ENCODE data around the gene LRCH1. TPM values are rescaled to one million over a fixed set of nuclear protein-coding genes. Genes with fewer than 3 reads are reported as not detected.

Gene LRCH1
- polyA plus RNA-seq, 1 of the 3 experiments (the other 2 are of a cell fraction): 5.5 TPM

DNA sequence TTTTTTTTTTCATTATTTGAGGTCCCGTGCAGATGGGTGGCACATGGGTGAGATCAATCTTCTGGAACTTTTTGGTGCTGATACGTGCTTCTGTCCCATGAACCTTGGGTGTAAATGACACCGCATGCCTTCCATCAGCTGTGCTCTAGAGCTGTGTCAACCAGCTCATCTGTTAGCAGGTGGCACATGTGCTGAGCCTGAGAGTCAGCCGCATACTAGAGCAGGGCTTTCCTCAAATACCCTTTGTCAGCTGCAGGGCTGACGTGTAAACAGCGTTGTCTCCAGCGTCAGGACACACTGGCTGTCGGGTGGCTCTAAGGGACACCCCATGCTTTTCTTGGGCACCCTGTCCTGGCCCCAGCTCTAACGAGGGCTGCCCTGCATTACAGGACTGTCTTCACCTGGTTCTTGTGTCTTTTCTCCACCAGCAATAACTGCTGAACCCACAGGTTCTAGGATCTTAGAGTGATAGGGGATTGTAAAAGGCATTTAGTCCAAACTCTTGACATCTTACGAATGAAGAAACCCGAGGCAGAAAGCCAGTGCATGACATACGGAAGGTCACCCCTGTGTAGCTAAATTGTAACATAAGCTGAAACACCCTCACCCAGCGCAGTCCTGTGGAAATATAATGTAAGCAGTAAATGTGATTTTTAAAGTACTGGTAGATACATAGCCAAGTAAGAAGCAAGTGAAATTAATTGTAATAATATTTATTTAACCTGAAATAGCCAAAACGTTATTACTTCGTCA, 119.5 kb downstream of the LRCH1 start (continued):
- TF ChIP-seq, protein P1, sequence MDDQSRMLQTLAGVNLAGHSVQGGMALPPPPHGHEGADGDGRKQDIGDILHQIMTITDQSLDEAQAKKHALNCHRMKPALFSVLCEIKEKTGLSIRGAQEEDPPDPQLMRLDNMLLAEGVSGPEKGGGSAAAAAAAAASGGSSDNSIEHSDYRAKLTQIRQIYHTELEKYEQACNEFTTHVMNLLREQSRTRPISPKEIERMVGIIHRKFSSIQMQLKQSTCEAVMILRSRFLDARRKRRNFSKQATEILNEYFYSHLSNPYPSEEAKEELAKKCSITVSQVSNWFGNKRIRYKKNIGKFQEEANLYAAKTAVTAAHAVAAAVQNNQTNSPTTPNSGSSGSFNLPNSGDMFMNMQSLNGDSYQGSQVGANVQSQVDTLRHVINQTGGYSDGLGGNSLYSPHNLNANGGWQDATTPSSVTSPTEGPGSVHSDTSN (IDR thresholded peaks at IDR 0.05): no peak
- no peak for TF ChIP-seq TEAD4 (IDR thresholded peaks at IDR 0.05; ENCODE audit: borderline replicate concordance, insufficient read depth)

DNA sequence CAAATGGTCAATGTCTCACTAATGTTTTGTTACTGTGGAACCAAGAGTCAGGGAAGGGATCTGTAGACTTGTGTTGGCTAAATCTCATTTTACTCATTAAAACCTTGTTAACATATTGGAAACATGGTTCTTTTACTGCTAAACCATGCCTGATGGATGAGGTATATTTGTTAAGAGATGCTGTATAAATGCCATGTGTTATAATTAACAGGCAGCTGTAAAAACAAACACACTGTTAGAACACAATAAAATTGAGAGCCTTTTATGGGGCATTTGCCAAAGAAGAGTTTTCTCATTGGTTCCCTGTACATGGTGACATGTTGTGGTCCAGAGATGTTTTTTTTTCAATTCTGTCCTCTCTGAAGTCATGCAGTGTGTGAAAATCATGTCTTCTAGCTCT, 122.0 kb downstream of the LRCH1 start:
- H3K79me2 ChIP-seq (ENCODE audit: insufficient read depth): peaks cover 58% of the 10 kb centered on the region
- DNase-seq: no peak
- H3F3A ChIP-seq (replicated peaks; ENCODE audit: insufficient read depth): peaks cover 5% of the 10 kb centered on the region
- no peak overlapping the region for H3K4me2 ChIP-seq
- TF ChIP-seq, protein P2, sequence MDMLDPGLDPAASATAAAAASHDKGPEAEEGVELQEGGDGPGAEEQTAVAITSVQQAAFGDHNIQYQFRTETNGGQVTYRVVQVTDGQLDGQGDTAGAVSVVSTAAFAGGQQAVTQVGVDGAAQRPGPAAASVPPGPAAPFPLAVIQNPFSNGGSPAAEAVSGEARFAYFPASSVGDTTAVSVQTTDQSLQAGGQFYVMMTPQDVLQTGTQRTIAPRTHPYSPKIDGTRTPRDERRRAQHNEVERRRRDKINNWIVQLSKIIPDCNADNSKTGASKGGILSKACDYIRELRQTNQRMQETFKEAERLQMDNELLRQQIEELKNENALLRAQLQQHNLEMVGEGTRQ (IDR thresholded peaks at IDR 0.05; ENCODE audit: borderline replicate concordance, low read depth, low read length): no peak
- TF ChIP-seq NRF1 (IDR thresholded peaks at IDR 0.05; ENCODE audit: low read depth, low read length) (no peak), YY1 (IDR thresholded peaks at IDR 0.05; ENCODE audit: low read depth) (no peak), EZH2phosphoT487 (IDR thresholded peaks at IDR 0.05; ENCODE audit: borderline replicate concordance, low read depth) (no peak), FOXJ3 (CRISPR knock-in tag; IDR thresholded peaks at IDR 0.05) (no peak), GABPA (IDR thresholded peaks at IDR 0.05; ENCODE audit: low read depth) (no peak), SIN3A (IDR thresholded peaks at IDR 0.05; ENCODE audit: borderline replicate concordance, low read depth, low read length) (no peak), FOXM1 (IDR thresholded peaks at IDR 0.05; ENCODE audit: low read depth) (no peak), RCOR1 (IDR thresholded peaks at IDR 0.05; ENCODE audit: low read length) (no peak), TCF12 (IDR thresholded peaks at IDR 0.05) (no peak)
- TF ChIP-seq, protein P3, sequence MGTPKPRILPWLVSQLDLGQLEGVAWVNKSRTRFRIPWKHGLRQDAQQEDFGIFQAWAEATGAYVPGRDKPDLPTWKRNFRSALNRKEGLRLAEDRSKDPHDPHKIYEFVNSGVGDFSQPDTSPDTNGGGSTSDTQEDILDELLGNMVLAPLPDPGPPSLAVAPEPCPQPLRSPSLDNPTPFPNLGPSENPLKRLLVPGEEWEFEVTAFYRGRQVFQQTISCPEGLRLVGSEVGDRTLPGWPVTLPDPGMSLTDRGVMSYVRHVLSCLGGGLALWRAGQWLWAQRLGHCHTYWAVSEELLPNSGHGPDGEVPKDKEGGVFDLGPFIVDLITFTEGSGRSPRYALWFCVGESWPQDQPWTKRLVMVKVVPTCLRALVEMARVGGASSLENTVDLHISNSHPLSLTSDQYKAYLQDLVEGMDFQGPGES (IDR thresholded peaks at IDR 0.05; ENCODE audit: low read depth, low read length): no peak
- peaks cover 11 to 17% of the 10 kb centered on the region in 2 experiments; a peak in 3 of 4 replicates for H3K4me1 ChIP-seq (ENCODE audit: control insufficient read depth in 1 of 2, insufficient read depth in 2 of 2, low read depth in 1 of 2, low read length in 1 of 2)
- peaks cover 2 to 4% of the 10 kb centered on the region in 2 experiments for H3K36me3 ChIP-seq (replicated peaks in 1 of 2; ENCODE audit: control insufficient read depth in 1 of 2, insufficient read depth in 2 of 2, low read length in 1 of 2)
- no peaks in the 10 kb centered on the region for H3K27me3 ChIP-seq (ENCODE audit: insufficient read depth)
- H3K9me3 ChIP-seq: no peaks in the 10 kb centered on the region
- H3K4me3 ChIP-seq (ENCODE audit: low read depth in 2 of 2, low read length in 1 of 2): no peak overlapping the region
- peaks cover 2% of the 10 kb centered on the region; the same call in 1 of the 2 replicates for H4K20me1 ChIP-seq (ENCODE audit: insufficient read depth)
- no peak overlapping the region for H3K27ac ChIP-seq (ENCODE audit: low read depth in 2 of 2, low read length in 1 of 2)
- H3K9ac ChIP-seq: no peak overlapping the region
- H3K9me2 ChIP-seq: no peaks in the 10 kb centered on the region
- ChIA-PET CTCF (interaction anchor here (0.8 to 1.7 kb wide), 3 partner anchors 120 to 124 kb away, joined by 3 to 4 read pairs (median 3); no protein-coding TSS in a partner anchor), POLR2A (no interaction called here)
- H2AFZ ChIP-seq (ENCODE audit: low read depth): no peak overlapping the region

Measured in SK-N-SH (cell line).